Measurements from ENCODE around the gene COL1A2. TPM values are rescaled to one million over a fixed set of nuclear protein-coding genes. Genes with fewer than 3 reads are reported as not detected.

COL1A2 gene
- total and polyA plus RNA-seq, 2 of the 13 experiments (the other 11 are each of a cell fraction or from before 2014, with no cell fraction given): not detected

DNA sequence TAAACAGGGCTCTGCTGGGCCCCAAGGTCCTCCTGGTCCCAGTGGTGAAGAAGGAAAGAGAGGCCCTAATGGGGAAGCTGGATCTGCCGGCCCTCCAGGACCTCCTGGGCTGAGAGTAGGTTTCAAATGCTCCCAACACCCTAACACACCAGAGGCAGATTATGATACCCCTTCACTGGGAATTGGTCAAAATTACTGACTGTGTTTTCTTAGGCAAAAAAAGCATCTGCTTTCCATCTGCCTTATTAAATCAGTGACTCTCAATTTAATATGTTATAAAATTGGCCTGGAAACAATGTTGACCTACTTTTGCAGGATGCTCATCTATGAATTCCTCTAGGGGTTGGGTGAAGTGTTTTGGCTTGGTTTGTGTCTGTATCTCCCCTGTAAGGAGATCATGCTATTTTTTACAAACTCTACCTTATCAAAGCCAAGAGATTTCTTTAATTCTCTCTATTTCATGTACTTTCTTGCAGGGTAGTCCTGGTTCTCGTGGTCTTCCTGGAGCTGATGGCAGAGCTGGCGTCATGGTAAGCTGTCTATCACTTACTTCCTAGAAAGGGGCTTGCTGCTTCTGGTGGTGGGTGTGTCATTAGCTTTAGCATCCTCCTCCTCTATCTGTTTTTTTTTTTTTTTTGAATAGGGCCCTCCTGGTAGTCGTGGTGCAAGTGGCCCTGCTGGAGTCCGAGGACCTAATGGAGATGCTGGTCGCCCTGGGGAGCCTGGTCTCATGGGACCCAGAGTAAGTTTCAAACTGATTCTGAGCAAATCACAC, 15.9 kb downstream of the COL1A2 start (continued):
- TF ChIP-seq BRD4 (CRISPR knock-in tag; IDR thresholded peaks at IDR 0.05) (no peak), ZNF589 (CRISPR knock-in tag; conservative IDR thresholded peaks at IDR 0.05) (no peak), ZNF232 (CRISPR knock-in tag; IDR thresholded peaks at IDR 0.05; ENCODE audit: borderline replicate concordance) (no peak)

DNA sequence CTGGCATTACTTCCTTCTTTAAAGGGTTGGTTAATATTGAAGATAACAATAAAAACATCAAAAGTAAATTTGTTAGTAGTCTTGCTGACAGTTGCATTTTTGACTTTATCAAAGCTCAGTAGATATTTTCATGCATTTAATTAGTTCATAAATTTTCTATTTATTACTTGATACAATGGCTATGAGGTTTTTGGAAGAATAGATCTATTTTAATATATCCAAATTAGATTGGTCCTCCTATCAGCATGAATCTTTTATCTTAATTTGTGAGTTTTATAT, 16.4 kb downstream of the COL1A2 start:
- Histone ChIP-seq H3K9me3 (ENCODE audit: low read length) (no peaks in the 10 kb centered on the region), H3K79me2 (ENCODE audit: insufficient read depth, low read length) (no peaks in the 10 kb centered on the region), H3K4me2 (ENCODE audit: low read depth, low read length) (no peak overlapping the region), H3K4me1 (ENCODE audit: insufficient read depth, low read length) (no peaks in the 10 kb centered on the region), H2AFZ (ENCODE audit: low read length) (no peak overlapping the region), H3K27me3 (ENCODE audit: control insufficient read depth in 1 of 2, insufficient read depth in 2 of 2, low read length in 2 of 2) (peaks cover 0 to 29% of the 10 kb centered on the region in 2 experiments; a peak in 3 of 5 replicates), H3K27ac (ENCODE audit: extremely low read length, insufficient read depth, low read length) (no peak overlapping the region), H4K20me1 (ENCODE audit: insufficient read depth, low read length) (no peaks in the 10 kb centered on the region), H3K36me3 (replicated peaks in 1 of 2; ENCODE audit: control insufficient read depth in 1 of 2, insufficient read depth in 2 of 2, low read length in 2 of 2) (no peaks in the 10 kb centered on the region), H3K4me3 (replicated peaks in 1 of 3; ENCODE audit: insufficient read depth in 1 of 3, low read depth in 2 of 3, low read length in 3 of 3) (no peak overlapping the region), H3K9ac (ENCODE audit: insufficient read depth, low read depth, low read length) (no peak overlapping the region)
- intact Hi-C loops (cut with micrococcal nuclease; ENCODE audit: unreplicated experiment): no loop called here
- BruUV-seq (replicated peaks): no TSS peak
- TF ChIP-seq MAFK (conservative IDR thresholded peaks at IDR 0.05 in 1 of 2, IDR thresholded peaks at IDR 0.05 in 1 of 2; ENCODE audit: low read length in 2 of 2) (peak in 1 of 2 experiments; percentile 73; a peak in 2 of 4 replicates), MAFF (IDR thresholded peaks at IDR 0.05; ENCODE audit: low read depth, low read length) (peak; percentile 18; the same call in 1 of the 2 replicates), ZNF562 (CRISPR knock-in tag; IDR thresholded peaks at IDR 0.05; ENCODE audit: borderline replicate concordance) (no peak)
- POLR2A ChIA-PET: no interaction called here
- no peak for ATAC-seq
- in situ Hi-C loops (cut with HindIII; ENCODE audit: extremely low pct_ligation_motif_present, low pct_unique_long_range_greater_than_20kb): no loop called here
- no peak for FAIRE-seq
- CTCF ChIA-PET (ENCODE audit: low intra/inter-chr PET ratio, low total read pairs): no interaction called here
- DNase-seq (ENCODE audit: low spot score): no peak

- no peaks in the 10 kb centered on the region for H3K79me2 ChIP-seq (ENCODE audit: insufficient read depth, low read length)
- H3K27me3 ChIP-seq (ENCODE audit: control insufficient read depth in 1 of 2, insufficient read depth in 2 of 2, low read length in 2 of 2): peaks cover 0 to 33% of the 10 kb centered on the region in 2 experiments; a peak in 3 of 5 replicates
- no peaks in the 10 kb centered on the region for H3K9me3 ChIP-seq (ENCODE audit: low read length)
- in situ Hi-C loops (cut with HindIII; ENCODE audit: extremely low pct_ligation_motif_present, low pct_unique_long_range_greater_than_20kb): no loop called here
- intact Hi-C loops (cut with micrococcal nuclease; ENCODE audit: unreplicated experiment): no loop called here
- H3K4me2 ChIP-seq (ENCODE audit: low read depth, low read length): no peak overlapping the region
- CTCF ChIA-PET (ENCODE audit: low intra/inter-chr PET ratio, low total read pairs): no interaction called here
- H3K9ac ChIP-seq (ENCODE audit: insufficient read depth, low read depth, low read length): no peak overlapping the region
- 0% methylated on average over 3 of the region's 3 CpGs for WGBS (ENCODE audit: low lambda C conversion rate)
- no peak for FAIRE-seq
- DNase-seq (ENCODE audit: low spot score): no peak
- no peaks in the 10 kb centered on the region for H3K36me3 ChIP-seq (replicated peaks in 1 of 2; ENCODE audit: control insufficient read depth in 1 of 2, insufficient read depth in 2 of 2, low read length in 2 of 2)
- no peak for ATAC-seq
- no peak overlapping the region for H2AFZ ChIP-seq (ENCODE audit: low read length)
- BruUV-seq (replicated peaks): no TSS peak
- no peaks in the 10 kb centered on the region for H4K20me1 ChIP-seq (ENCODE audit: insufficient read depth, low read length)
- H3K4me3 ChIP-seq (replicated peaks in 1 of 3; ENCODE audit: insufficient read depth in 1 of 3, low read depth in 2 of 3, low read length in 3 of 3): no peak overlapping the region
- H3K4me1 ChIP-seq (ENCODE audit: insufficient read depth, low read length): no peaks in the 10 kb centered on the region
- POLR2A ChIA-PET: no interaction called here
- no peak overlapping the region for H3K27ac ChIP-seq (ENCODE audit: extremely low read length, insufficient read depth, low read length)
- TF ChIP-seq CBX1 (IDR thresholded peaks at IDR 0.05; ENCODE audit: low read depth) (no peak), ZNF326 (CRISPR knock-in tag; IDR thresholded peaks at IDR 0.05; ENCODE audit: borderline replicate concordance) (no peak), KDM4B (CRISPR knock-in tag; IDR thresholded peaks at IDR 0.05) (no peak), KLF11 (CRISPR knock-in tag; IDR thresholded peaks at IDR 0.05) (no peak), ZNF10 (CRISPR knock-in tag; IDR thresholded peaks at IDR 0.05; ENCODE audit: borderline replicate concordance, low read depth) (no peak), ZFP82 (CRISPR knock-in tag; IDR thresholded peaks at IDR 0.05; ENCODE audit: borderline replicate concordance) (no peak), STAG1 (CRISPR knock-in tag; IDR thresholded peaks at IDR 0.05) (no peak), ZNF567 (CRISPR knock-in tag; IDR thresholded peaks at IDR 0.05; ENCODE audit: borderline replicate concordance) (no peak), RNF219 (CRISPR knock-in tag; IDR thresholded peaks at IDR 0.05) (no peak), ZNF672 (CRISPR knock-in tag; IDR thresholded peaks at IDR 0.05) (no peak)
Measured at GRCh38 chr7:94412762-94413322, 18.1 kb downstream of the COL1A2 start.
